HG02970 (cell line): ENCODE results near the gene OLFML2B.
"Not testable (repeated sequence)": the region's sequence is repeated elsewhere in the genome, so short reads cannot be mapped to it uniquely, and the experiment has no call there.

ENCODE experiments used
- ATAC-seq: cut with Tn5 transposase; IDR thresholded peaks from one replicate; pipeline ENCODE4 v1.9.1; 2021; ENCODE audit warnings: mild to moderate bottlenecking, moderate library complexity, moderate number of reproducible peaks; ENCODE audit not compliant: unreplicated experiment, low FRiP score

The OLFML2B gene

GRCh38 chr1:162023547-162024501 lies at the start of gene OLFML2B:
OLFML2B (minus strand) TSS chr1:162023869; CDS start chr1:162023430, 439 bp downstream.
- peak; percentile 46 for ATAC-seq

DNA sequence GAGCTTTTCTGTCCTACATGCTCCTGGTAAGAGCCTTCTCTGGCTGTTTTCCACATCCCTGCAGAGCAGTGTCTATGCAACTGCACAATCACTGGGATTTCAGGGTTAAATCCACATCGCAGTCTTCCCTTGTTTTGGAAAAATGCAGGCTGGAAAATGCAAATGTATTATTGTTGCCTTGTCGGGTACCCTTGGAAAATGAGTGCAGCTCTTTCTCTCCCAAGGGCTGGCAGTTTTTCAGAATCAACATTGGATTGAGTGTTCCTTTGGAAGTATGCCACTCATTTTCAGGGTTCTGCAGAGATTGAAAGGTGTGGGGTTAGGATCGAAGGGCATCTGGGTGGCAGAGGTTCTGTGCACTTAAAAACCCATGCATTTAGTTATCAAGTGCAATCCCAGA lies 49.1 kb upstream of the OLFML2B start:
- ATAC-seq, result no peak

DNA sequence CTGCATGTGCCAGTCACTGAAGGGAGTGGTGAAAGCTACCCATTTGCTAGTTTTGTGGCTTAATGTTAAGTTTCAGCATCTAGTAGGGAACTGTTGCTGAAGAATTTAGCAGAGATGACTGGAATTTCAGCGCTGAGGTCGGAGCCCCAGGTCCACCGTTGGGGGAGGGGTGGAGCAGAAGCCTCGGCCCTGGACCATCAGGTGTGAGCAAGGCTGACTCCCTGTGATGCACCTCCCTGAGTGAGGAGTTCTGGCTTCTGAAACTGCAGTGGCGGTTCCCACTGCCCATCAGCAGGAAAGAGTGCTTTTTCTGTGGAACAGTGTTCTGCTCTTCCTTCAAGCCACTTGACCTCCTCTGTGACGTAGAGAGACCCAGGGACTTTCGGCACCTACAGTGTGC lies 47.2 kb upstream of the OLFML2B start:
- no peak for ATAC-seq

GRCh38 chr1:162070094-162070748 lies 46.6 kb upstream of the OLFML2B start:
- no peak for ATAC-seq

DNA sequence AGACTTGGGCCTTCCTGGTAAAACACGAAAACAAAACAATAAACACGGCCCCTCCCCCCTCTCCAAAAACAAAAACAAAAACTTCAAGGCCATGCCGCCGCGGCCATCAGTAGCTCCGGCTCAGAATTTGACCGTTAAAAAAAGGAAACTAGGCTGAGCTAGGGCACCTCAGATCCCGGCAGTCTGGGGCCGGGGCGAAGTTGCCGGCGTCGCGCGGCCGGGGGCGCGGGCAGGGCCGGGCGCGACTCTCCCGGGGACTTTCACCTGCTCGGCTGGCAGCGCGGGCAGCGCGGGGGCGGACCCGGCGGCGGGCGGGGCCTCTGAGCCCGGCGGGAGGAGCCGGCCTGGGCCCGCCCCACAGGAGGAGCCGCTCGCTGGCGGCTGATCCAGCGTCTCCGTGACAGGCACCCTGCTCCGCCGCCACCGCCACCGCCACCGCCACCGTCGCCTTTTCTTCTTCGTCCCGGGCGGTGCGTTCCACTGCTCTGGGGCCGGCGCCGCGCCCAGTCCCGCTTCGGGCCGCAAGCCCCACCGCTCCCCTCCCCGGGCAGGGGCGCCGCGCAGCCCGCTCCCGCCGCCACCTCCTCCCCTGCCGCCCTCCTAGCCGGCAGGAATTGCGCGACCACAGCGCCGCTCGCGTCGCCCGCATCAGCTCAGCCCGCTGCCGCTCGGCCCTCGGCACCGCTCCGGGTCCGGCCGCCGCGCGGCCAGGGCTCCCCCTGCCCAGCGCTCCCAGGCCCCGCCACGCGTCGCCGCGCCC lies 45.8 kb upstream of the OLFML2B start, which contains the start of gene NOS1AP:
Gene NOS1AP (plus strand): TSS at position 358 of the 760 bp plus-strand sequence. CDS start 487 bp downstream, outside the sequence.
- ATAC-seq, result peak; percentile 93

DNA sequence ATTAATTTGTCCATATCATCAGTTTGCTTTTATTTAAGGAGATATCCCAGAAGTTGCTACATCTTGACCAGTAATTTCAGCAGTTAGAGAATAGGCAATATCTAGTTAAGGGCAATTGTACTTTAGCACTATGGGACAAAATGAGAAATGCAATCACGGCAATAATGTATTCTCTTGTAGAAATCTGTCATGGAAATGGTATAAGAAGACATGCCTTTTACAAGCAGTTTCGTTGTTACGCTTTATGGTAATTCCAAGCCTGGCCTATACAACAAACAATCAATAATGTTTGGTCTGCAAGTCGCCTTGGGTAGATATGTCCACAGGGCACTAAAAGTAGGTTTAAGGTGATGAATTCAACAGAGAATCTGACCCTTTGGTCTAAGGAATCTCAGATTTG lies 44.6 kb upstream of the OLFML2B start:
- no peak for ATAC-seq

DNA sequence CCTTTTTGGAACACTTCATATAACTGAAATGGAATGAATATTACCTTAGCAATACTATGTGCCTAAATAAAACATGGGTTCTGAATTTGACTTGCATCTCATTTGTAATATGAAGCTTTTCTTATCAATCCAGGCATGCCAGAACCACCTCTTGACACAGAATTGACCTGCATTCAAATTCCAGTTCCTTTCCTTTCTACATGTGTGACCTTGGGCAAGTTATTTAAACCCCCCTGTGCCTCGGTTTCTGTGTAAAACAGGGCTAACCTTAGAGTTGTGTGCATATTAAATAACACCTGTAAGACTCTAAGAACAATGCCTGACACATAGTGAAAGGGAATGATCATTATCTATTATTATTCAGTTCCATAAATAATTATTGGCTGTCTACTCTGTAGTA lies 43.8 kb upstream of the OLFML2B start:
- no peak for ATAC-seq

DNA sequence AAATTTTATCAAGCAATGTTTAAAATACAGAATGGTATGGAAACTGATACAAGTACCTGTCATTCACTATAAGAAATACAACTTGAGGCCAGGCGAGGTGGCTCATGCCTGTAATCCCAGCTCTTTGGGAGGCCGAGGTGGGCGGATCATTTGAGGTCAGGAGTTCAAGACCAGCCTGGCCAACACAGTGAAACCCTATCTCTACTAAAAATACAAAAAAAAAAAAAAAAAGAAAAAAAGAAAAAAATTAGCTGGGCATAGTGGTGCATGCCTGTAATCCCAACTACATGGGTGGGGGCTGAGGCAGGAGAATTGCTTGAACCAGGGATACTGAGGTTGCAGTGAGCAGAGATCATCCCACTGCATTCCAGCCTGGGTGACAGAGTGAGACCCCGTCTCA lies 43.2 kb upstream of the OLFML2B start:
- ATAC-seq, result not testable (repeated sequence)

DNA sequence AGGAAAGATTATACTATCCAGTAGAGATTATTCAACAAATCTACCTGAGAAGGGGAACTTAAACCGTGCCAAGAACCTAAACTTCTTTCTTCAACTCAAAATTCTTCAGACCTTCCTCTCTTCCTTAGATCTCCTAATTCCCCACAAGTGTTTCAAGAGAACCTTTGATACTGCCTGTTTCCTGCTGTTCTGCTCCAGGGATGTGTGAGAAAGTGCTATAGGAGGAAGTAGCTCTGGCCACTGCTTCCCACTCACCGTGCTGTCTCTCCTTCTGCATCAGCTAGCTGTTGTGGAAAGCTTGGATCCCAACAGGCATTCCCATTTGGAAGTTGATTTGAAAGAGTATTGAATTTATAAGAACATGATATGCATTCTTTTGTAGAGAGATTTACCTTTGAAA lies 41.3 kb upstream of the OLFML2B start:
- ATAC-seq, result no peak

DNA sequence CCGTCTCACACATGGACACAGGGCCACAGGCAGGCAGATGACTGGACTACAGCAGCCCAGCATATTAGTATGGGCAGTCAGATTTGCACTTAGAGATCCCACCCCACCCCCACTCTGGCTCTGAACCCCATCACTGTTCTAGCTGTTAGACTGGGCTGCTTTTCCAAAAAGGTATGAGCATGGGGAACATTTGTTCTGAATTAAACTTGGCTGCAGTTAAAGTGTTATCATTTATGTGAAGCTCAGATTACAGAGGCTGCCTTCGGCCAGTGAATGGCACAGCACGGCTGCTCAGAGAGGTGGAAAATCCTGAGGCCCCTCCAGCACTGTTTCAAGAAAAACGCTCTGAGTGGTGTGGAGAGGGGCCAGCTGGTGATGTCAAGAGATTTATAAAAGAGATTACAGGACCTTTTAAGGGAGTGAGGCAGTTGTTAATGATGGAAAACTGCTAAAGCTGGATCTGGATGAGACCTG lies 38.9 kb upstream of the OLFML2B start:
- ATAC-seq, result no peak

- ATAC-seq, result no peak
Observed at GRCh38 chr1:162060314-162060713, 36.6 kb upstream of the OLFML2B start.

- no peak for ATAC-seq
Observed at GRCh38 chr1:162059721-162060120, 36.1 kb upstream of the OLFML2B start.

GRCh38 chr1:162056579-162056978 lies 32.9 kb upstream of the OLFML2B start:
- no peak for ATAC-seq

GRCh38 chr1:162056043-162056442 lies 32.4 kb upstream of the OLFML2B start:
- ATAC-seq, result no peak

DNA sequence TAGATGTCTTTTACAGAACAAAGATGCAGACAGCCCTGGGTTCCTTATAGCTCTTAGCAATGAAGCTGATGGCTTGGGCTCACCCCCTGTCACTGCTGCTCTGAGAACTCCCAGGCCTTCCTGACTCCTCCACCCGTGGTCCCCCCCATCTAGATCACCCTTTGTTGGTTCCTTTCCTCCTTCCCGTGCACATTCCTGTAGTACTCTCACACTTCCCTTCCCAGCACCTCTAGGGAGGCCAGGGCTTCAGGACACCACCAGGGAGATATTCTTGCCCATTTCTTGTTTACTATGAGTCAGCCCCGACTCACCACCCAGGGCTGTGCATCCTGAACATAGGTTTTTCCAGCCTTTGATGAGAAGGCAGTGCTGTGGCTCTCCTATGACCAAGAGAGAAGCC lies 31.4 kb upstream of the OLFML2B start:
- no peak for ATAC-seq

DNA sequence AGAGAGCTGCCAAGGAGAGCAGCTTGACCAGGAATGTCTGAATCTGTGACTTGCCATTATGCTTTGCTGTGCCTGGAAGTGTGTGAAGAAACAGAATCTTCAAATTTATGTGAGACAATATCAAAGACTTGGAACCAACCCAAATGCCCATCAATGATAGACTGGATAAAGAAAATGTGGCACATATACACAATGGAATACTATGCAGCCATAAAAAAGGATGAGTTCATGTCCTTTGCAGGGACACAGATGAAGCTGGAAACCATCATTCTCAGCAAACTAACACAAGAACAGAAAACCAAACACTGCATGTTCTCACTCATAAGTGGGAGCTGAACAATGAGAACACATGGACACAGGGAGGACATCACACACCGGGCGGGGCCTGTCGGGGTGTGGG lies 30.3 kb upstream of the OLFML2B start:
- ATAC-seq, result not testable (repeated sequence)

- no peak for ATAC-seq
Observed at GRCh38 chr1:162046921-162047320, 23.3 kb upstream of the OLFML2B start.

DNA sequence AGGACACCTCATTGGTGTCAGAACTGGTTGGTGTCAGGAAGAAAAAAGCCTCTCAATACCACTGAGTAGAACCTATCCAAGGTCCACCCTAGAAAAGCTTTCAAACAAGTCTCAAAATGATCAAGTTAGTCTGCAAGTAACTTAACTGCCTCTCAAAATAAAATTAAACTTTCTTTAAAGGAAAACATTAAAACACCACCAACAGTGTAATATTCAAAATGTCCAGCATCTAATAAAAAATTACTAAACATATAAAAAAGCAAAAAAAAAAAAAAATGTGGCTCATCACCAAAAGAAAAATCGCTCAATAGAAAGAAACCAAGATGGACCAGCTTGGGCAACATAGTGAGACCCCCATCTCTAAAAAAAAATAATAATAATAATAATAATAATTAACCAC lies 18.7 kb upstream of the OLFML2B start:
- no peak for ATAC-seq

DNA sequence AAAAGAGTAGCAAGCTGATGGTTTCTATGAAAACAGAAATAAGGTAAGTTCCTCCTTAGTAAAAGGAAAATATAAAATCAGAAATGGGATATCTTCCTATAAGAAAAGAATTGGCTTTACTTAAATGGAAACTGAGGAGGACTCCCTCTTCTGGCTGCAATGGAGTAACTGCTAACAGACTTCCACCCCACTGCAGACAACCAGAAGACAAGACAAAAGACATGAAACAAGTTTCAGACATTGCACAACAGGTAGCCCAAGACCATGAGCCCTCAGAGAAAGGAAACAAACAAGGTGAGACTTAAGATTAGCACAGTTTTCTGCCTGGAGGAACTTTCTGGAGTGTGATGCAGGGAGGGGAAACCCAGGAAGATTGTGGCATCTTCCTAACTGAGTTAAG lies 17.0 kb upstream of the OLFML2B start:
- ATAC-seq, result no peak

DNA sequence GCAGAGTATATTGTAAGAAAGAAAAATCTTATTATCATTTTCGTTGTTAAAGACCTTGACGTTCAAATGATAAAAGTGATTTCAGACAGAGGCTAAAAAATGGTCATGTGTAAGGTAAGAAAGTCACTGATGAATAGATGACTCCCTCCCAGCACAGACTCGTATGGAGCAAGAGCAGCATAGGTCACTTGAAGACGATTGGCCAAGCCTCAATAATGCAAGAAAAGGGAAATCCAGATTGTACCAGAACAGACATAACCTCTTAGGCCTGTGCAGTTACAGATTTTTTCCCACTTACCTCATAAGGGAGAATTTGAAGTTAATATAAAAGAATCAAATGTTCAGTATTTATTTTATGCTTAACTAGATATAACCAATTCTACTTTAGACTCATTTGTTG lies 16.3 kb upstream of the OLFML2B start:
- no peak for ATAC-seq

DNA sequence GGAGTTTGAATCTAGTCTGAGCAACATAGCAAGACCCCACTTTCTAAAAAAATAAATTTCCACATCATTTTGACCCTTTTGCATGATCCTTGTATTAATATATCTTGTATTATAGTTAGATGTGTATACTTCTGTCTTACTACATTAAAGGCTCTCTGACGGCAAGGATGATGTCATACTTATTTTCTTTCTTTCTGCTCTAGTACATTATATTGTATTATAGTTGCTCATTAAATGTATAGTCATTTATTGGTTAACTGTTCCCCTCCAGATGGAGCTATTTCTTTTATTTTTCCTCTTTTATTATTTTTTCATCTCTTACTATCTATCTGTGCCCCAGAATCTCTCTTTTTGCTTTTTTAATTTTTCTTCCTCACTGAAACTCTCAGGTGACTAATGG lies 15.0 kb upstream of the OLFML2B start:
- no peak for ATAC-seq
